ENCODE measurements around the gene P2RX1. TPM values are rescaled to one million over a fixed set of nuclear protein-coding genes. Genes with fewer than 3 reads are reported as not detected.
"Not testable (repeated sequence)": the region's sequence is repeated elsewhere in the genome, so short reads cannot be mapped to it uniquely, and the experiment has no call there.

The P2RX1 gene
- total RNA-seq, 1 donor from 2014 or later = not detected

DNA sequence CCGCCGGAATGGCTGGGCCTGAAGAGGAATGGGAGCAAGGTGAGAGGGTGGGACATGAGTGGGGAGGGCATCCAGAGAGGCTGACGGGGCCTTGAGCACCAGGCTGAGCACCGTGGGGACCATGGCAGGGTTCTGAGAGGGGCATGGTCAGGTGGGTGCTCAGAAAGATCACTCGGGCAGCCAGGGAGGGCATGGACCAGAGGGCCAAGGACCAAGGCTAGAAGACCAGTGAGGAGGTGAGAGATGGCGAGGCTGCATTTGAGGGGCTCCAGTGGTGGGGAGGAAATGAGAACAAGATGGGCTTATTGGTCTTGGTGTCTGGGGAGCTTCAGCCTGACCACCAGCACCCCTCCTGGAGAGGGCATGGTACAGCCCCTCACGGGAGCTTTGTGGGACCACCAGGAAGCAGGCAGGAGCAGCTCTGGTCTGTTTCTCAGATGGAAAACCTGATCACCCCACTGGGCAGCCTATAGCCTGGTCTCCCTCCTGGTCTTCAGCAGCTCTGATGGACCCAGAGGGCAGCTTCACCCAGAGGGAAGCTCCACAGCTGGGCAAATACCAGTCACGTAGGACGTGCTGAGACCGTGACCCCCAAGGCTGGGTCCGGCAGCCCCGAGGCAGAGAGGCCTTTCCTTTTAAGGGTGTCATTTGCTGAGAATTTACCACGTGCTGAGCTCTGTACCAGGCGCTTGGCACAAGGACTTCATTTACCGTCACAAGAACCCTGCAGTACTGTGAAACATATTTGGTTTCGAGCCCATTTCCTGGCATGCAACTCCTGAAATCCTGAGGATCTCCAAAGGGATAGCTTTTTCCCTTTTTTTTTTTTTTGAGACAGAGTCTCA, 58.8 kb downstream of the P2RX1 start:
- Mint-ChIP-seq H3K9me3 (ENCODE audit: unreplicated experiment) (no peaks in the 10 kb centered on the region), H3K4me1 (ENCODE audit: unreplicated experiment) (peaks cover 4% of the 10 kb centered on the region), H3K27ac (ENCODE audit: unreplicated experiment) (no peak overlapping the region), H3K36me3 (ENCODE audit: low read depth, unreplicated experiment) (no peaks in the 10 kb centered on the region), H3K4me3 (ENCODE audit: unreplicated experiment) (no peak overlapping the region), H3K27me3 (ENCODE audit: unreplicated experiment) (peaks cover under 1% of the 10 kb centered on the region)
- TF ChIP-seq CTCF (IDR thresholded peaks at IDR 0.05; ENCODE audit: unreplicated experiment) = no peak
- DNase-seq (ENCODE audit: low spot score) = no peak

DNA sequence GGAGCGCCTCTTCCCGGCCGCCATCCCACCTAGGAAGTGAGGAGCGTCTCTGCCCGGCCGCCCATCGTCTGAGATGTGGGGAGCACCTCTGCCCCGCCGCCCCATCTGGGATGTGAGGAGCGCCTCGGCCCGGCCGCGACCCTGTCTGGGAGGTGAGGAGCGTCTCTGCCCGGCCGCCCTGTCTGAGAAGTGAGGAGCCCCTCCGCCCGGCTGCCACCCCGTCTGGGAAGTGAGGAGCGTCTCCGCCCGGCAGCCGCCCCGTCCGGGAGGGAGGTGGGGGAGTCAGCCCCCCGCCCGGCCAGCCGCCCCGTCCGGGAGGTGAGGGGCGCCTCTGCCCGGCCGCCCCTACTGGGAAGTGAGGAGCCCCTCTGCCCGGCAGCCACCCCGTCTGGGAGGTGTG, 62.1 kb downstream of the P2RX1 start:
- not testable (repeated sequence) for H3K9me3 Mint-ChIP-seq (ENCODE audit: unreplicated experiment); H3K36me3 Mint-ChIP-seq (ENCODE audit: low read depth, unreplicated experiment); H3K27me3 Mint-ChIP-seq (ENCODE audit: unreplicated experiment); H3K4me1 Mint-ChIP-seq (ENCODE audit: unreplicated experiment); H3K4me3 Mint-ChIP-seq (ENCODE audit: unreplicated experiment); H3K27ac Mint-ChIP-seq (ENCODE audit: unreplicated experiment); DNase-seq (ENCODE audit: low spot score)

DNA sequence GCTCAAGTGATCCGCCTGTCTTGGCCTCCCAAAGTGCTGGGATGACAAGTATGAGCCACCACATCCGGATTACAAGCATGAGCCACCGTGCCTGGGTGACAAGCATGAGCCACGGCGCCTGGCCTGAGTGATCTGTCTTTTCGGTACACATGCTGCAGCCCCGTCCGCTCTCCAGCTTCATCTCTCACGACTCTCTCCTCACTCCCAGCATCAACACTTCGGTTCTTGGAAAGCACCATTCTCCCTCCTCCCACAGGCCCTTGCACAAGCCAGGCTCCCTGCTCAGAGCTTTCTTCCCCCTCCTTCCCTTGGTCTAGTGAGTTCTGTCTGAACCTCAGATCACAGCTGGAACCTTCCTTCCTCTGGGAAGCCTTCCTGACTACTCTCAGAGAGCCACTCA, 63.7 kb downstream of the P2RX1 start:
- Mint-ChIP-seq H3K27ac (ENCODE audit: unreplicated experiment) (no peak overlapping the region), H3K9me3 (ENCODE audit: unreplicated experiment) (no peaks in the 10 kb centered on the region), H3K36me3 (ENCODE audit: low read depth, unreplicated experiment) (no peaks in the 10 kb centered on the region), H3K27me3 (ENCODE audit: unreplicated experiment) (peaks cover 4% of the 10 kb centered on the region), H3K4me3 (ENCODE audit: unreplicated experiment) (no peak overlapping the region), H3K4me1 (ENCODE audit: unreplicated experiment) (peaks cover 4% of the 10 kb centered on the region)
- no peak for DNase-seq (ENCODE audit: low spot score)
- TF ChIP-seq CTCF (IDR thresholded peaks at IDR 0.05; ENCODE audit: unreplicated experiment) = no peak

DNA sequence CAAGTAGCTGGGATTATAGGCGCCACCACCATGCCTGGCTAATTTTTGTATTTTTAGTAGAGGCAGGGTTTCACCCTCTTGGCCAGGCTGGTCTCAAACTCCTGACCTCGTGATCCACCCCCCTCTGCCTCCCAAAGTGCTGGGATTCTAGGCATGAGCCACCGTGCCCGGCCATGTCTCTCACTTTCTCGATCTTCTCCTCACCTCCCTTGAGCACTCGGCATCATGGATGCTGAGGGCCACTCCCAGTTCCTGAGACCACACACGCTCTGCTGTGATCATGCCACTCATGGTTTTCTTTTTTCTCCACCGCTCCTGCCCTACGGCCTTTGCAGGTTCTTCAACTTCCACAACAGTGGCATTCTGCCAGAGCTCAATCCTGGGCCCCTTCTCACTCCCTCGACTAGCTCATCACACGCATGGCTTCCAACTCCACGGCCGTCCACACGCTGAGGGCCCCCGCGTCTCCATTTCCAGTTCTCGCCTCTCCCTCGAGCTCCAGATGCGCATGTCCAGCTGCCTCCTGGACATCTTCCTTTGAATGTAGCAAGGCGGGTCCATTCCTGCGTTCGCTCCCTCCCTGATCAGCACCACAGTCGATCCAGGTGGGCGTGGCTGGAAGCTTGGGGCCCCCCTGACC, 64.7 kb downstream of the P2RX1 start:
- no peak overlapping the region for H3K4me3 Mint-ChIP-seq (ENCODE audit: unreplicated experiment)

GRCh38 chr17:3848229-3848835, 67.9 kb downstream of the P2RX1 start:
- Mint-ChIP-seq H3K9me3 (ENCODE audit: unreplicated experiment) (no peaks in the 10 kb centered on the region), H3K4me1 (ENCODE audit: unreplicated experiment) (peaks cover 17% of the 10 kb centered on the region), H3K27ac (ENCODE audit: unreplicated experiment) (no peak overlapping the region), H3K36me3 (ENCODE audit: low read depth, unreplicated experiment) (peaks cover 9% of the 10 kb centered on the region), H3K4me3 (ENCODE audit: unreplicated experiment) (no peak overlapping the region), H3K27me3 (ENCODE audit: unreplicated experiment) (peaks cover 8% of the 10 kb centered on the region)
- no peak for DNase-seq (ENCODE audit: low spot score)
- TF ChIP-seq CTCF (IDR thresholded peaks at IDR 0.05; ENCODE audit: unreplicated experiment) = no peak

More for the DNA sequence above, 64.7 kb downstream of the P2RX1 start:
- no peak for DNase-seq (ENCODE audit: low spot score)
- Mint-ChIP-seq H3K4me1 (ENCODE audit: unreplicated experiment) (peaks cover 6% of the 10 kb centered on the region), H3K36me3 (ENCODE audit: low read depth, unreplicated experiment) (no peaks in the 10 kb centered on the region), H3K27ac (ENCODE audit: unreplicated experiment) (no peak overlapping the region), H3K9me3 (ENCODE audit: unreplicated experiment) (no peaks in the 10 kb centered on the region), H3K27me3 (ENCODE audit: unreplicated experiment) (peaks cover 4% of the 10 kb centered on the region)
- no peak for TF ChIP-seq CTCF (IDR thresholded peaks at IDR 0.05; ENCODE audit: unreplicated experiment)

Measured in endothelial cell (in vitro differentiated cells).